Measurements from ENCODE around the gene TRIM29. TPM values are rescaled to one million over a fixed set of nuclear protein-coding genes. Genes with fewer than 3 reads are reported as not detected.

The TRIM29 gene
- total RNA-seq, 5 donors from 2014 or later (not counting 1 experiment from before 2014, with no cell fraction given): not detected

DNA sequence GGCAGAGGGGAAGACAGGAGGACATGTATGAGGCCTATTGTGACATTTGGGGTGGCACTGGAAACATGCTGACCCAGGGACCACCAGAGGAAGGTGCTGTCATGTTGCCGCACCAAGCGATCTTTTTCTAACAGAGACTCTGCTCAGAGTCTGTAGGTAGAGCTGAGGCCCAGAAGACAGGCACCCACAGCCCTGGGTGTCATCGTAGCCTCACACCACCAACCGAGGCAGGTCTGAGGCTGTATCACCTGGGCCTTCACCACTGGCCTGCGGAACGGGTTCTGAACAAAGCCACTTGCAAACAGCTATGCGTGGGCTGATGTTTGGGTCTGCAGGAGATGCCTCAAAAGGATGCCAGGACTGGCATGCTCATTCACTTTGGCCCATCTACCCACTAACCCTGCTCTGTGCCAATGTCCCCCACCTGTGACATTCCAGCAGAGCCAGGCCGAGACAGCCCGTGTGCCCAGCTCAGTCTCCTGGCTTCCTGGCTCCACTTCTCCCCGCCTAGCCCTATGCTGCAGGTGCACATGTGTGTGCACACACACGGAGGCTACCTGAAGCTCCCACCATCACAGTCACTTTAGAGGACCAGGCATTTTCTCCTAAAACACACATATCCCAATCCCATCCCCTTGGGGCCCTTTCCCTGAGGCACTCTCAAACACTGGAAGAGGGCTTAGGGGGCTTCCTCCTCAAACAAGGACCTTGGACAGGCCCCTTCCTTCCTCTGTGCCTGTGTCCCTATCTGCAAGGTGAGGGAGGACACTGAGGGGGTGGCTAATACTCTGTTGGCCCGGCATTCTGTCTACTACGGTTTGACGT lies 3.6 kb downstream of the TRIM29 start:
- CTCF ChIA-PET: no interaction called here
- DNase-seq (peak in 2 of 35 experiments; percentile 9 to 21), ATAC-seq (replicated peaks in 1 of 4) (no peak)

DNA sequence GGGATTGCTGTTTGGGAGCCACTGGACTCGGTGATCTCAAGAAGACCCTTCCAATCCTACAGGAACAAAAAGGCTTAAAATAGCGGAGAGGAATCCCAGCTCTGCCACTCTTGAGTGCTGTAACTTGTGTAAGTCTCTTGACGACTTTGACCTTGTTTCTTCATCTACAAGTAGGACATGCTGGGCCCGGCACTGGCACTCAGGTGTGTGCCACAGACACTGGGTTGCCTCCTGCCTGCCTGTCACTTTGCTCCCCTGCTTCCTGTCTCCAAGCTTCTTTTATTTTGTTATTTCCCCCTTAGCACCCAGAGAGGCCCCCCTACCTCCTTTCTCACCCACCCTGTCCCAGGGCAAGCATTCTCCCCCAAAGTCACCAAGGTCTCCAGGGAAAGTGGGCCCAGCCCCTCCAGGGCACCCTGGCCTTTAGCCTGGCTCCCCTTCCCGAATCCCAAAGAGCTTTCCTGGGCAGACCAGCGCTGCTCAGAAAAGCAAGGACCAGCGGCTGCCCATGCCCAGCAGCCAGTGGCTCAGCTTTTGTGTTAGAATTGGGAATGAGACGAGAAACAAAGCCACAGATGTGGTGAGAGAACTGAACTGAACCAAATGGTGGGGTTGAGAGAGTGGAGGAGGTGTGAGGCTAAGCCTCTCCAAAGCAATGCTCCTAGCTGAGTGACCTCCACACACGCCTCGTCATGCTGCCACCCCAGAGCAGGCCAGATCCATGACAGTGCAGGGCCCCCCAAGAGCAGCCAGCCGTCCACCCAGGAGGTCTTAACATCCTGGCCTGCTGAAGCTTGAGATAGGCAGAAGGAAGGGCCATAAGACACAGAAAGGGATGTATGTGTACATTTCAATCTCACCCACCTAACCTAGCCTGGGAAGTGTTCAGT lies 4.5 kb downstream of the TRIM29 start:
- Histone ChIP-seq H3K4me1 (ENCODE audit: control insufficient read depth in 1 of 2, extremely low read depth in 1 of 2, insufficient read depth in 2 of 2, low read length in 2 of 2) (no peaks in the 10 kb centered on the region), H3K27me3 (replicated peaks in 1 of 2; ENCODE audit: control insufficient read depth in 2 of 2, extremely low read depth in 1 of 2, insufficient read depth in 2 of 2, low read length in 1 of 2) (peaks cover 0 to 10% of the 10 kb centered on the region in 2 experiments), H3K27ac (ENCODE audit: low read length) (no peak overlapping the region), H3K4me3 (ENCODE audit: control insufficient read depth in 1 of 2, extremely low read depth in 1 of 2, low read length in 1 of 2) (no peak overlapping the region), H3K9me3 (no peaks in the 10 kb centered on the region), H3K36me3 (ENCODE audit: control insufficient read depth in 2 of 2, extremely low read depth in 1 of 2, insufficient read depth in 1 of 2, low read length in 1 of 2) (no peaks in the 10 kb centered on the region)
- Mint-ChIP-seq H3K36me3 (no peaks in the 10 kb centered on the region), H3K9me3 (no peaks in the 10 kb centered on the region), H3K4me1 (no peaks in the 10 kb centered on the region), H3K27ac (no peak overlapping the region), H3K4me3 (no peak overlapping the region), H3K27me3 (no peaks in the 10 kb centered on the region)
- POLR2A ChIA-PET: no interaction called here
- 62% methylated on average over 7 of the region's 11 CpGs for WGBS (ENCODE audit: insufficient coverage)
- DNase-seq (peak in 2 of 35 experiments; percentile 10 to 15), ATAC-seq (replicated peaks in 1 of 4) (no peak)
- CTCF ChIA-PET: no interaction called here

More for the DNA sequence above, 3.6 kb downstream of the TRIM29 start:
- Histone ChIP-seq H3K36me3 (ENCODE audit: control insufficient read depth in 2 of 2, extremely low read depth in 1 of 2, insufficient read depth in 1 of 2, low read length in 1 of 2) (no peaks in the 10 kb centered on the region), H3K9me3 (no peaks in the 10 kb centered on the region), H3K4me3 (ENCODE audit: control insufficient read depth in 1 of 2, extremely low read depth in 1 of 2, low read length in 1 of 2) (no peak overlapping the region), H3K27ac (ENCODE audit: low read length) (no peak overlapping the region), H3K4me1 (ENCODE audit: control insufficient read depth in 1 of 2, extremely low read depth in 1 of 2, insufficient read depth in 2 of 2, low read length in 2 of 2) (no peaks in the 10 kb centered on the region), H3K27me3 (replicated peaks in 1 of 2; ENCODE audit: control insufficient read depth in 2 of 2, extremely low read depth in 1 of 2, insufficient read depth in 2 of 2, low read length in 1 of 2) (peaks cover 0 to 9% of the 10 kb centered on the region in 2 experiments)
- POLR2A ChIA-PET: no interaction called here
- 85% methylated on average over 11 of the region's 14 CpGs for WGBS (ENCODE audit: insufficient coverage)
- Mint-ChIP-seq H3K36me3 (no peaks in the 10 kb centered on the region), H3K9me3 (no peaks in the 10 kb centered on the region), H3K4me1 (no peaks in the 10 kb centered on the region), H3K4me3 (no peak overlapping the region), H3K27ac (no peak overlapping the region), H3K27me3 (no peaks in the 10 kb centered on the region)

DNA sequence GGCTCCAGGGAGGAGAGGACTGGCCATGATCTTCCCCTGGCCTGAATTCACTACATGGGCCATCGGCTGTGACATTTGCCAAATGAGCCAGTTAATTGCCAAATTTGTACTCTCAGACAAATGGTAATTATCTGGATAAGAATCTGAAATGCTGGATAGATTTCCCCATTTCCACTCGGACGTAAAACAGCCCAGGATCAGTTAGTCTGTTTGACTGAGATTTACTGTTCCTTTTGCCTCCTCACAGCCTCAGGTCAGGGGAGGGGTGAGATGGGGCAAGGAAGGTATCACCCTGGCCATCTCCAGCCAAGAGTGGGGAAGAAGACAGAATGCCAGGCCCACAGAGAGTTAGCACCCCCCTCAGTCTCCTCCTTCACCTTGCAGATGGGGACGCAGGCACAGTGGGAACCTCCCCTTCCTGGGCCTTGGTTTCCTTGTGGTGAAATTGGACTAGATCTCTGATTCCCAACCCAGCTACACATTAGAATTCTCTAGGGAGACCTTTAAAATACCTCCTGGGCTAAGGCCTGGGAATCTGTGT lies 5.2 kb downstream of the TRIM29 start:
- Mint-ChIP-seq H3K4me3 (no peak overlapping the region), H3K36me3 (no peaks in the 10 kb centered on the region), H3K9me3 (no peaks in the 10 kb centered on the region), H3K27ac (no peak overlapping the region), H3K4me1 (no peaks in the 10 kb centered on the region), H3K27me3 (peaks cover 0 to 5% of the 10 kb centered on the region in 2 donors)
- DNase-seq (no peak), ATAC-seq (replicated peaks in 1 of 4) (no peak)
- Histone ChIP-seq H3K9me3 (no peaks in the 10 kb centered on the region), H3K36me3 (ENCODE audit: control insufficient read depth in 2 of 2, extremely low read depth in 1 of 2, insufficient read depth in 1 of 2, low read length in 1 of 2) (no peaks in the 10 kb centered on the region), H3K27ac (ENCODE audit: low read length) (no peak overlapping the region), H3K4me1 (ENCODE audit: control insufficient read depth in 1 of 2, extremely low read depth in 1 of 2, insufficient read depth in 2 of 2, low read length in 2 of 2) (no peaks in the 10 kb centered on the region), H3K4me3 (ENCODE audit: control insufficient read depth in 1 of 2, extremely low read depth in 1 of 2, low read length in 1 of 2) (no peak overlapping the region), H3K27me3 (replicated peaks in 1 of 2; ENCODE audit: control insufficient read depth in 2 of 2, extremely low read depth in 1 of 2, insufficient read depth in 2 of 2, low read length in 1 of 2) (peaks cover 0 to 10% of the 10 kb centered on the region in 2 experiments)
- CTCF ChIA-PET: no interaction called here
- POLR2A ChIA-PET: no interaction called here
- WGBS (ENCODE audit: insufficient coverage): no CpG with 5 or more reads among the region's 4 CpGs

DNA sequence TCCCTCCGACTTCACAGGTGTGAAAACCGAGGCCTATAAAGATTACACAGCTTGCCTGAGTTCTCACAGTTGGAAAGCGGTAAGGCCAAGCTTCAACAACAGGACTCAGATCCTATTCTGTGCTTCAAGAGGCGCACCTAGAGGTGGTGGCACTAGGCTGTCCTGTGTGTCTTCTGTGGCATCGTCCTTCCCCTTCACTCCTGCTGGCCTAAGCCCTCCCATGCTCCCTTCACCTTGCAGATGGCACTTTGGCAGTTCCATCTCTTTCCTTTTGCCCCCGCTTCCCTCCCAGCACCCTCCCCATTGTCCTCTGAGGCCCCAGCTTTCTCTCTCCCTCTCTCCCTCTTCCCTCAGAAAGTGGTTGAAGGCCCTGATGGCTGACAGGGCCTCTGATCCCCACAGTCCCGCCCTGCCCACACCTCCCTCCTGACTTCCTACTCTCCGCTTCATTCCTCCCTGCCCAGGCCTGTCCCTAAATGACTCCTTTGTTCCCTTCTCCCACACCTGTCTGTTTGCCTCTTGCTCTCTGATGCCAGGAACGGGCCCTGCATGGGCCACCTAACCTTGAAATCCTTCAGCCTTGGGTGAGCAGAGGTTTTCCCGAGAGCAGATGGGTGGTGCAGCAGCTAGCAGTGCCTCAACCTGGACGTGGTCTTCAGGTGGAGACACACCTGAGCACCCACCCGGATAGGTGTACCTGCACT lies 5.8 kb downstream of the TRIM29 start:
- no peak overlapping the region for H3K27ac ChIP-seq (ENCODE audit: low read length)
- H3K36me3 ChIP-seq (ENCODE audit: control insufficient read depth in 2 of 2, extremely low read depth in 1 of 2, insufficient read depth in 1 of 2, low read length in 1 of 2): no peaks in the 10 kb centered on the region
- no peak overlapping the region for H3K4me3 Mint-ChIP-seq
- no peaks in the 10 kb centered on the region for H3K4me1 Mint-ChIP-seq
- H3K9me3 ChIP-seq: no peaks in the 10 kb centered on the region
- peaks cover 0 to 6% of the 10 kb centered on the region in 2 donors for H3K27me3 Mint-ChIP-seq
- peaks cover 0 to 10% of the 10 kb centered on the region in 2 experiments for H3K27me3 ChIP-seq (replicated peaks in 1 of 2; ENCODE audit: control insufficient read depth in 2 of 2, extremely low read depth in 1 of 2, insufficient read depth in 2 of 2, low read length in 1 of 2)
- ChIA-PET POLR2A (no interaction called here), CTCF (no interaction called here)
- ATAC-seq (replicated peaks in 1 of 4): no peak
- no peaks in the 10 kb centered on the region for H3K9me3 Mint-ChIP-seq
- 65% methylated on average over 12 of the region's 12 CpGs for WGBS (ENCODE audit: insufficient coverage)
- peak in 1 of 35 experiments; percentile 10 for DNase-seq
- H3K4me1 ChIP-seq (ENCODE audit: control insufficient read depth in 1 of 2, extremely low read depth in 1 of 2, insufficient read depth in 2 of 2, low read length in 2 of 2): no peaks in the 10 kb centered on the region
- H3K27ac Mint-ChIP-seq: no peak overlapping the region
- no peak overlapping the region for H3K4me3 ChIP-seq (ENCODE audit: control insufficient read depth in 1 of 2, extremely low read depth in 1 of 2, low read length in 1 of 2)
- H3K36me3 Mint-ChIP-seq: no peaks in the 10 kb centered on the region

DNA sequence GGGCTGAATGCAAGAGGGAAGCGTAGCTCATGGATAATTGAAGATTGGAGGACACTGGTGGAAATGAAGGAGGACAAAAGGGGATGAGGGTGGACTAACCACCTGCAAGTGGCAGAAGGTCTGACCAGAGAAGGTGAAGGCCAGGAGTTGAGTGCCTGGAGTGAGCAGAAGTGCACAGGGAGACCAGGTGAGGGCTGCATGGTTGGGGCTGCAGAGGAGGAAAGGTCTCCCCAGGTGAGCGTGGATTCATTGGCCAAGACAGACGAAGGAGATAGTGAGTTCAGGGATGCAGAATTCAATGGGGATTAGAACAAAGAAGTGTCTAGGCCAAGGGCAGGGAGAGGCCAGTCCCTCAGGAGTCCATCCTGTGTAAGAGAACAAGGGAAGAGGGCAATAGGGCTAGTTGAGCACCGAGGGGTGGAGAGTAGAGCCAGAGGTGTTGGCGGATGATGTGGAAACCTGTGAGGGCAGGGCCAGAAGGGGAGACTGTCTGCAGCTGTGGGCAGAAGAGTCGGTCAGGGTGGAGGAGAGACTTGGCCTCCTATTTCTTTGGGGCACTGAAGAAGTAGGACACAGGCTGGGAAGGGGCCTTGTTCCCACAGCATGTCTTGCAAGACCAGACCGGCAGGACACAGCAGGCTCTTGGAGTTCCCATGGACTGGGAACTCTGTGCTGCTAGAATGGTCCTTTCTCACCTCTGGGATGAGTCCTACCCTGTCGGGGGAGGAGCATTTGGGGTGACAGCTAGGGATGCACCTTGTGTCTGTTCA lies 6.7 kb downstream of the TRIM29 start:
- POLR2A ChIA-PET: no interaction called here

More for the DNA sequence above, 6.7 kb downstream of the TRIM29 start:
- Mint-ChIP-seq H3K4me1 (no peaks in the 10 kb centered on the region), H3K9me3 (no peaks in the 10 kb centered on the region), H3K27ac (no peak overlapping the region), H3K27me3 (peaks cover 0 to 6% of the 10 kb centered on the region in 2 donors), H3K4me3 (no peak overlapping the region), H3K36me3 (no peaks in the 10 kb centered on the region)
- 63% methylated on average over 5 of the region's 8 CpGs for WGBS (ENCODE audit: insufficient coverage)
- Histone ChIP-seq H3K9me3 (no peaks in the 10 kb centered on the region), H3K4me1 (ENCODE audit: control insufficient read depth in 1 of 2, extremely low read depth in 1 of 2, insufficient read depth in 2 of 2, low read length in 2 of 2) (no peaks in the 10 kb centered on the region), H3K27ac (ENCODE audit: low read length) (no peak overlapping the region), H3K27me3 (replicated peaks in 1 of 2; ENCODE audit: control insufficient read depth in 2 of 2, extremely low read depth in 1 of 2, insufficient read depth in 2 of 2, low read length in 1 of 2) (peaks cover 0 to 10% of the 10 kb centered on the region in 2 experiments), H3K4me3 (ENCODE audit: control insufficient read depth in 1 of 2, extremely low read depth in 1 of 2, low read length in 1 of 2) (no peak overlapping the region), H3K36me3 (ENCODE audit: control insufficient read depth in 2 of 2, extremely low read depth in 1 of 2, insufficient read depth in 1 of 2, low read length in 1 of 2) (no peaks in the 10 kb centered on the region)
- CTCF ChIA-PET: no interaction called here
- DNase-seq (peak in 2 of 35 experiments; percentile 0 to 8), ATAC-seq (replicated peaks in 1 of 4) (no peak)
